Transverse colon (tissue), 4 donors: ENCODE data around the gene FCMR. TPM values are rescaled to one million over a fixed set of nuclear protein-coding genes. Genes with fewer than 3 reads are reported as not detected.
A peak's percentile ranks its signal among the peaks of the same experiment; 100 is the strongest.

Experiments used
- DNase-seq: peaks from one replicate; pipeline ENCODE4 v3.0.0-alpha.2; 2019
- H3K27ac ChIP-seq, 4 donors: fragments of 200-600 bp; sonication (generic); 2 replicates each; pipeline ENCODE4 v1.5.1; 2016 to 2018; ENCODE audit warnings: inconsistent platforms in 4 of 4
- H3K27me3 ChIP-seq: fragments of 200-600 bp; sonication (generic); 2 replicates; pipeline ENCODE4 v1.5.1; 2017; ENCODE audit warnings: inconsistent platforms
- H3K36me3 ChIP-seq, 4 donors: fragments of 200-600 bp; sonication (generic); 2 replicates each; pipeline ENCODE4 v1.5.1; 2017 to 2019; ENCODE audit warnings: inconsistent platforms in 4 of 4
- H3K4me1 ChIP-seq, 4 donors: fragments of 200-600 bp; sonication (generic); 2 replicates each; pipeline ENCODE4 v1.5.1; 2017 to 2020; ENCODE audit warnings: inconsistent platforms in 4 of 4
- H3K4me3 ChIP-seq, 4 donors: fragments of 200-600 bp; sonication (generic); 1 replicate in 1 of 4; 2 replicates in 3 of 4; pipeline versions ENCODE4 v1.5.1 to v1.6.1; 2017 to 2019; ENCODE audit warnings: inconsistent platforms in 4 of 4
- H3K9me3 ChIP-seq, 2 donors: fragments of 200-600 bp; sonication (generic); 2 replicates each; pipeline ENCODE4 v1.5.1; 2017 to 2019; ENCODE audit warnings: inconsistent platforms in 2 of 2
- CTCF ChIP-seq, 5 experiments: fragments of 200-600 bp in 3 of 5; fragments of 450-650 bp in 2 of 5; sonication (generic) in 3 of 5; IDR thresholded peaks; 1 replicate in 2 of 5; 2 replicates in 3 of 5; pipeline ENCODE4 v1.5.1; 2016 to 2017; ENCODE audit warnings: antibody characterized with exemption in 5 of 5, inconsistent platforms in 3 of 5, mild to moderate bottlenecking in 2 of 5, moderate library complexity in 1 of 5
- EP300 ChIP-seq: sonication (generic); formaldehyde crosslinking; IDR thresholded peaks from one replicate; pipeline ENCODE4 v1.6.1; 2017; ENCODE audit warnings: antibody characterized with exemption, low read depth
- POLR2A ChIP-seq: fragments of 450-650 bp; IDR thresholded peaks from one replicate; pipeline ENCODE4 v1.6.1; 2016; ENCODE audit warnings: antibody characterized with exemption, mild to moderate bottlenecking, moderate library complexity
- POLR2AphosphoS5 ChIP-seq, 3 donors: sonication (generic); formaldehyde crosslinking; IDR thresholded peaks; one replicate each; pipeline ENCODE4 v1.6.1; 2016; ENCODE audit warnings: antibody characterized with exemption in 3 of 3
- WGBS, 2 donors: methylation state at CpG; one replicate each; pipeline ENCODE4 v1.1.5; 2018; ENCODE audit warnings: low coverage in 1 of 2; 5-methylcytosine and 5-hydroxymethylcytosine counted together
- in situ Hi-C, 4 donors: fragments of 200-750 bp; cut with MboI; loops; one replicate each; pipeline versions ENCODE4 v1.15.0 to v1.15.1; 2017; ENCODE audit warnings: low sequenced_read_pairs in 3 of 4, low pct_ligation_motif_present in 1 of 4, low pct_unique_long_range_greater_than_20kb in 1 of 4
- intact Hi-C: fragments of 100-400 bp; cut with DNase I; formaldehyde crosslinking; loops from one replicate; pipeline ENCODE4 v1.15.1; 2023; ENCODE audit warnings: low total_unique reads
- total RNA-seq, 4 donors: library from RNA; depleted of rRNA; stranded (reverse); fragments of >200 nt; gene quantifications; one replicate each; pipeline ENCODE4 v1.1.0, GENCODE V29; 2016

Gene FCMR
- total RNA-seq, 4 donors from 2014 or later, result 1.00 to 51.6 (median 15.9) TPM

GRCh38 chr1:206965781-206966180 lies 44.0 kb upstream of the FCMR start:
- Histone ChIP-seq H3K9me3 (no peaks in the 10 kb centered on the region), H3K4me1 (peaks cover 9 to 64% (median 40%) of the 10 kb centered on the region in 4 donors), H3K27ac (no peak overlapping the region), H3K36me3 (no peaks in the 10 kb centered on the region), H3K27me3 (no peaks in the 10 kb centered on the region), H3K4me3 (no peak overlapping the region)
- in situ Hi-C loops, result no loop called here
- no peak for DNase-seq
- WGBS, 2 donors, result 96 to 100% methylated on average over 2 of the region's 2 CpGs
- TF ChIP-seq EP300, result no peak
- no peak for TF ChIP-seq CTCF (IDR thresholded peaks at IDR 0.05)
- TF ChIP-seq POLR2AphosphoS5 (IDR thresholded peaks at IDR 0.05), result no peak
- no peak for TF ChIP-seq POLR2A
- intact Hi-C loops, result no loop called here

- H3K9me3 ChIP-seq, result no peaks in the 10 kb centered on the region
- 50 to 83% methylated on average over 1 of the region's 1 CpG for WGBS, 2 donors
- peak overlapping the region; percentile 45 to 72 (median 67) for H3K27ac ChIP-seq
- no peaks in the 10 kb centered on the region for H3K36me3 ChIP-seq
- peak; percentile 66 for DNase-seq
- TF ChIP-seq CTCF (IDR thresholded peaks at IDR 0.05), result peak in 1 of 5 experiments; percentile 13
- no peak for TF ChIP-seq POLR2AphosphoS5 (IDR thresholded peaks at IDR 0.05)
- TF ChIP-seq EP300, result no peak
- H3K4me3 ChIP-seq, result no peak overlapping the region
- H3K27me3 ChIP-seq, result no peaks in the 10 kb centered on the region
- intact Hi-C loops, result no loop called here
- in situ Hi-C loops, result no loop called here
- peaks cover 4 to 43% (median 30%) of the 10 kb centered on the region in 4 donors for H3K4me1 ChIP-seq
These were observed 42.0 kb upstream of the FCMR start for GRCh38 chr1:206963740-206964139.

- Histone ChIP-seq H3K27me3 (no peaks in the 10 kb centered on the region), H3K9me3 (no peaks in the 10 kb centered on the region), H3K27ac (peak overlapping the region; percentile 45 to 72 (median 67)), H3K36me3 (no peaks in the 10 kb centered on the region), H3K4me1 (peaks cover 0 to 38% (median 26%) of the 10 kb centered on the region in 4 donors), H3K4me3 (no peak overlapping the region)
- intact Hi-C loops, result no loop called here
- TF ChIP-seq POLR2AphosphoS5 (IDR thresholded peaks at IDR 0.05), result no peak
- no peak for TF ChIP-seq EP300
- no peak for TF ChIP-seq CTCF (IDR thresholded peaks at IDR 0.05)
- no peak for TF ChIP-seq POLR2A
- in situ Hi-C loops, result no loop called here
- WGBS, 2 donors, result 69% methylated on average over 4 to 5 of the region's 5 CpGs
- no peak for DNase-seq
These were observed 41.5 kb upstream of the FCMR start for GRCh38 chr1:206963119-206963712.

- 88% methylated on average over 7 of the region's 7 CpGs; no CpG with 5 or more reads in 1 of the 2 donors for WGBS, 2 donors
- in situ Hi-C loops, result no loop called here
- H3K4me3 ChIP-seq, result no peak overlapping the region
- DNase-seq, result no peak
- no peaks in the 10 kb centered on the region for H3K9me3 ChIP-seq
- no peaks in the 10 kb centered on the region for H3K27me3 ChIP-seq
- peak overlapping the region in 2 of 4 donors; percentile 65 to 72 for H3K27ac ChIP-seq
- intact Hi-C loops, result no loop called here
- H3K4me1 ChIP-seq, result peaks cover 0 to 29% (median 17%) of the 10 kb centered on the region in 4 donors
- no peaks in the 10 kb centered on the region for H3K36me3 ChIP-seq
- TF ChIP-seq EP300 (no peak), POLR2AphosphoS5 (IDR thresholded peaks at IDR 0.05) (no peak), CTCF (IDR thresholded peaks at IDR 0.05) (no peak)
These were observed 40.5 kb upstream of the FCMR start for GRCh38 chr1:206962272-206962671.
